PC-3 (cell line): ENCODE results near the gene DVL1. TPM values are rescaled to one million over a fixed set of nuclear protein-coding genes. Genes with fewer than 3 reads are reported as not detected.
A peak's percentile ranks its signal among the peaks of the same experiment; 100 is the strongest.
"Not testable (repeated sequence)": the region's sequence is repeated elsewhere in the genome, so short reads cannot be mapped to it uniquely, and the experiment has no call there.

Experiments used
- ATAC-seq: fragments of 200-7000 bp; cut with Tn5 transposase; 2 replicates; pipeline ENCODE4 v1.9.1; 2020; ENCODE audit warnings: mild to moderate bottlenecking, moderate library complexity
- BruUV-seq: library from RNA; stranded (reverse); fragments of 400-500 nt; replicated peaks from 2 replicates; lab custom pipeline; 2021; lab: Mats Ljungman, UMichigan
- CTCF ChIA-PET: fragments of 300-600 bp; sonication (Branson Sonifier 250); formaldehyde crosslinking; loops from one replicate; lab custom pipeline; 2022; ENCODE audit warnings: antibody characterized with exemption; lab: Charles Lee
- POLR2A ChIA-PET: fragments of 300-600 bp; sonication (Branson Sonifier 250); formaldehyde crosslinking; loops from one replicate; lab custom pipeline; 2022; ENCODE audit warnings: antibody characterized with exemption; ENCODE audit not compliant: unreplicated experiment; lab: Charles Lee
- DNase-seq: peaks from one replicate; pipeline ENCODE4 v3.0.0-alpha.2; 2015
- H2AFZ ChIP-seq: fragments of 300-600 bp; sonication (generic); 2 replicates; pipeline ENCODE4 v1.6.0; 2016; ENCODE audit warnings: antibody characterized with exemption, low read length
- H3F3A ChIP-seq: fragments of 300-600 bp; sonication (generic); one replicate; pipeline ENCODE4 v1.6.0; 2017; ENCODE audit warnings: antibody characterized with exemption, low read length, control low read depth, mild to moderate bottlenecking; ENCODE audit not compliant: unreplicated experiment
- H3K27ac ChIP-seq: fragments of 300-600 bp; sonication (generic); 2 replicates; pipeline ENCODE4 v1.5.1; 2016; ENCODE audit warnings: mild to moderate bottlenecking, low read length
- H3K27me3 ChIP-seq: fragments of 300-600 bp; sonication (generic); 2 replicates; pipeline ENCODE4 v1.6.1; 2016; ENCODE audit warnings: low read length, mixed read lengths
- H3K36me3 ChIP-seq: fragments of 300-600 bp; sonication (generic); 2 replicates; pipeline ENCODE4 v1.6.1; 2016; ENCODE audit warnings: low read depth, mixed run types, low read length, mixed read lengths
- H3K4me1 ChIP-seq: fragments of 300-600 bp; sonication (generic); 2 replicates; pipeline ENCODE4 v1.5.1; 2016; ENCODE audit warnings: low read length; ENCODE audit not compliant: insufficient read depth
- H3K4me2 ChIP-seq: fragments of 300-600 bp; sonication (generic); 2 replicates; pipeline ENCODE4 v1.6.0; 2016; ENCODE audit warnings: low read length
- H3K4me3 ChIP-seq: fragments of 300-600 bp; sonication (generic); 2 replicates; pipeline ENCODE4 v1.5.1; 2016; ENCODE audit warnings: mild to moderate bottlenecking, low read length, mixed read lengths
- H3K79me2 ChIP-seq: fragments of 300-600 bp; sonication (generic); 2 replicates; pipeline ENCODE4 v1.6.1; 2017; ENCODE audit warnings: low read length, mixed read lengths
- H3K9ac ChIP-seq: fragments of 300-600 bp; sonication (generic); 2 replicates; pipeline ENCODE4 v1.6.0; 2016; ENCODE audit warnings: mild to moderate bottlenecking, low read length
- H3K9me2 ChIP-seq: fragments of 300-600 bp; sonication (generic); replicated peaks from 2 replicates; pipeline ENCODE4 v1.6.1; 2016; ENCODE audit warnings: mixed run types, low read length, mixed read lengths
- H3K9me3 ChIP-seq: fragments of 300-600 bp; sonication (generic); 2 replicates; pipeline ENCODE4 v1.6.1; 2016; ENCODE audit warnings: low read length, mixed read lengths
- H4K20me1 ChIP-seq: fragments of 300-600 bp; sonication (generic); 2 replicates; pipeline ENCODE4 v1.6.1; 2016; ENCODE audit warnings: low read length, mixed read lengths
- EZH2 ChIP-seq: fragments of 300-600 bp; sonication (generic); IDR thresholded peaks from one replicate; pipeline ENCODE4 v1.6.1; 2017; ENCODE audit warnings: antibody characterized with exemption, mild to moderate bottlenecking, low read length; ENCODE audit not compliant: unreplicated experiment
- EZH2phosphoT487 ChIP-seq: fragments of 300-600 bp; sonication (generic); IDR thresholded peaks from 2 replicates; pipeline ENCODE4 v1.6.1; 2018; ENCODE audit warnings: mild to moderate bottlenecking, antibody characterized with exemption, low read length, borderline replicate concordance
- intact Hi-C: fragments of 100-400 bp; cut with micrococcal nuclease; formaldehyde crosslinking; loops from 2 replicates; pipeline ENCODE4 v1.9.0; 2023
- total RNA-seq: library from RNA; depleted of rRNA; stranded (reverse); fragments of >200 nt; gene quantifications from 2 replicates; pipeline ENCODE4 v1.2.3, GENCODE V29; 2014
- TF ChIP-seq, protein P1 (sequence below): fragments of 300-600 bp; sonication (generic); conservative IDR thresholded peaks from 2 replicates; pipeline ENCODE4 v1.5.1; 2017; ENCODE audit warnings: antibody characterized with exemption, low read depth, mild to moderate bottlenecking, low read length

The DVL1 gene
- total RNA-seq, 1 experiment from 2014 or later, result 626 TPM

GRCh38 chr1:1317420-1317819, 31.8 kb downstream of the DVL1 start:
- H3K4me2 ChIP-seq, result peak overlapping the region; percentile 68; the same call in 1 of the 2 replicates
- DNase-seq, result no peak
- peak overlapping the region; percentile 60 for H3K27ac ChIP-seq
- H3K9me3 ChIP-seq, result no peaks in the 10 kb centered on the region
- H4K20me1 ChIP-seq, result peaks cover 21% of the 10 kb centered on the region
- no peaks in the 10 kb centered on the region for H3K27me3 ChIP-seq
- H3K36me3 ChIP-seq, result peaks cover 48% of the 10 kb centered on the region
- no peak for ATAC-seq
- peaks cover 9% of the 10 kb centered on the region for H3F3A ChIP-seq
- no peaks in the 10 kb centered on the region for H3K9me2 ChIP-seq
- no peak overlapping the region for H3K4me3 ChIP-seq
- peaks cover 30% of the 10 kb centered on the region for H3K4me1 ChIP-seq
- TSS peak; percentile 23 for BruUV-seq
- H3K9ac ChIP-seq, result no peak overlapping the region
- CTCF ChIA-PET, result no interaction called here
- intact Hi-C loops, result no loop called here
- POLR2A ChIA-PET, result no interaction called here
- no peak for TF ChIP-seq EZH2
- TF ChIP-seq, protein P1, sequence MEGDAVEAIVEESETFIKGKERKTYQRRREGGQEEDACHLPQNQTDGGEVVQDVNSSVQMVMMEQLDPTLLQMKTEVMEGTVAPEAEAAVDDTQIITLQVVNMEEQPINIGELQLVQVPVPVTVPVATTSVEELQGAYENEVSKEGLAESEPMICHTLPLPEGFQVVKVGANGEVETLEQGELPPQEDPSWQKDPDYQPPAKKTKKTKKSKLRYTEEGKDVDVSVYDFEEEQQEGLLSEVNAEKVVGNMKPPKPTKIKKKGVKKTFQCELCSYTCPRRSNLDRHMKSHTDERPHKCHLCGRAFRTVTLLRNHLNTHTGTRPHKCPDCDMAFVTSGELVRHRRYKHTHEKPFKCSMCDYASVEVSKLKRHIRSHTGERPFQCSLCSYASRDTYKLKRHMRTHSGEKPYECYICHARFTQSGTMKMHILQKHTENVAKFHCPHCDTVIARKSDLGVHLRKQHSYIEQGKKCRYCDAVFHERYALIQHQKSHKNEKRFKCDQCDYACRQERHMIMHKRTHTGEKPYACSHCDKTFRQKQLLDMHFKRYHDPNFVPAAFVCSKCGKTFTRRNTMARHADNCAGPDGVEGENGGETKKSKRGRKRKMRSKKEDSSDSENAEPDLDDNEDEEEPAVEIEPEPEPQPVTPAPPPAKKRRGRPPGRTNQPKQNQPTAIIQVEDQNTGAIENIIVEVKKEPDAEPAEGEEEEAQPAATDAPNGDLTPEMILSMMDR, result no peak
- TF ChIP-seq EZH2phosphoT487, result no peak
- peaks cover 71% of the 10 kb centered on the region for H3K79me2 ChIP-seq
- H2AFZ ChIP-seq, result no peak overlapping the region

DNA sequence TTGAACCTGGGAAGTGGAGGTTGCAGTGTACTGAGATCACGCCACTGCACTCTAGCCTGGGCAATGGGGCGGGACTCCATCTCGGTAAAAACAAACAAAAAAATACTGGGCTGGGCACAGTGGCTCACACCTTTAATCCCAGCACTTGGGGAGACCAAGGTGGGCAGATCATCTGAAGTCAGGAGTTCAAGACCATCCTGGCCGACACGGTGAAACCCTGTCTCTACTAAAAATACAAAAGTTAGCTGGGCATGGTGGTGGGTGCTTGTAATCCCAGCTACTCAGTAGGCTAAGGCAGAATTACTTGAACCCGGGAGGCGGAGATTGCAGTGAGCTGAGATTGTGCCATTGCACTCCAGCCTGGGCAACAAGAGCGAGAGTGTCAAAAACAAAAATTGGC, 33.0 kb downstream of the DVL1 start:
- H3K27ac ChIP-seq, H3K4me2 ChIP-seq, CTCF ChIA-PET, H2AFZ ChIP-seq, H3F3A ChIP-seq, H4K20me1 ChIP-seq, POLR2A ChIA-PET, H3K4me3 ChIP-seq, intact Hi-C loops, ATAC-seq, H3K9me3 ChIP-seq, H3K9ac ChIP-seq, BruUV-seq, DNase-seq, H3K9me2 ChIP-seq, H3K27me3 ChIP-seq: not testable (repeated sequence)
- H3K36me3 ChIP-seq, result peaks cover 54% of the 10 kb centered on the region
- peaks cover 30% of the 10 kb centered on the region for H3K4me1 ChIP-seq
- peaks cover 60% of the 10 kb centered on the region for H3K79me2 ChIP-seq

- no peak overlapping the region for H3K4me2 ChIP-seq
- no peak for TF ChIP-seq EZH2
- no peak for TF ChIP-seq EZH2phosphoT487
- TF ChIP-seq, protein P1, result no peak
- intact Hi-C loops, result no loop called here
- peaks cover 9% of the 10 kb centered on the region for H3F3A ChIP-seq
- no peak overlapping the region for H2AFZ ChIP-seq
- CTCF ChIA-PET, result no interaction called here
- no TSS peak for BruUV-seq
- H3K27me3 ChIP-seq, result no peaks in the 10 kb centered on the region
- ATAC-seq, result no peak
- peaks cover 54% of the 10 kb centered on the region for H3K36me3 ChIP-seq
- no peak for DNase-seq
- H3K9me2 ChIP-seq, result no peaks in the 10 kb centered on the region
- H3K4me3 ChIP-seq, result no peak overlapping the region
- H3K27ac ChIP-seq, result no peak overlapping the region
- no peaks in the 10 kb centered on the region for H3K9me3 ChIP-seq
- 0 out of 2 replicates have a peak, but pooled peaks cover 3% of the 10 kb centered on the region for H4K20me1 ChIP-seq
- peaks cover 30% of the 10 kb centered on the region for H3K4me1 ChIP-seq
- H3K9ac ChIP-seq, result no peak overlapping the region
- peaks cover 60% of the 10 kb centered on the region for H3K79me2 ChIP-seq
- POLR2A ChIA-PET, result no interaction called here
These were observed 33.7 kb downstream of the DVL1 start for GRCh38 chr1:1315435-1315954.
